ENCODE data around the gene GEMIN4.
A peak's percentile ranks its signal among the peaks of the same experiment; 100 is the strongest.

Gene GEMIN4

GRCh38 chr17:731644-732066 is 20.4 kb downstream of the GEMIN4 start:
- Histone ChIP-seq H3K9ac (ENCODE audit: low read depth in 1 of 2, low read length in 2 of 2) (peak overlapping the region; percentile 56 to 86), H3K36me3 (ENCODE audit: control insufficient read depth in 2 of 2, insufficient read depth in 2 of 2, low read length in 2 of 2) (no peaks in the 10 kb centered on the region)

GRCh38 chr17:728911-729310 is 23.2 kb downstream of the GEMIN4 start:
- Histone ChIP-seq H3K27ac (ENCODE audit: low read depth in 2 of 2, low read length in 2 of 2) (no peak overlapping the region), H3K9me3 (ENCODE audit: control insufficient read depth in 2 of 2, low read length in 2 of 2) (no peaks in the 10 kb centered on the region), H3K27me3 (ENCODE audit: control insufficient read depth in 2 of 2, insufficient read depth in 2 of 2, low read length in 2 of 2) (no peaks in the 10 kb centered on the region), H3K4me1 (ENCODE audit: control insufficient read depth in 2 of 2, insufficient read depth in 2 of 2, low read length in 2 of 2) (peaks cover 9 to 24% of the 10 kb centered on the region in 2 donors), H3K36me3 (ENCODE audit: control insufficient read depth in 2 of 2, insufficient read depth in 2 of 2, low read length in 2 of 2) (no peaks in the 10 kb centered on the region), H3K9ac (ENCODE audit: low read depth in 1 of 2, low read length in 2 of 2) (no peak overlapping the region), H3K4me3 (ENCODE audit: low read length in 2 of 2) (no peak overlapping the region)

More at GRCh38 chr17:731644-732066, 20.4 kb downstream of the GEMIN4 start:
- peaks cover 8 to 17% of the 10 kb centered on the region in 2 donors for H3K4me1 ChIP-seq (ENCODE audit: control insufficient read depth in 2 of 2, insufficient read depth in 2 of 2, low read length in 2 of 2)
- H3K27ac ChIP-seq (ENCODE audit: low read depth in 2 of 2, low read length in 2 of 2), result peak overlapping the region; percentile 75 to 78
- peak overlapping the region; percentile 66 to 73 for H3K4me3 ChIP-seq (ENCODE audit: low read length in 2 of 2)
- H3K27me3 ChIP-seq (ENCODE audit: control insufficient read depth in 2 of 2, insufficient read depth in 2 of 2, low read length in 2 of 2), result no peaks in the 10 kb centered on the region
- no peaks in the 10 kb centered on the region for H3K9me3 ChIP-seq (ENCODE audit: control insufficient read depth in 2 of 2, low read length in 2 of 2)

DNA sequence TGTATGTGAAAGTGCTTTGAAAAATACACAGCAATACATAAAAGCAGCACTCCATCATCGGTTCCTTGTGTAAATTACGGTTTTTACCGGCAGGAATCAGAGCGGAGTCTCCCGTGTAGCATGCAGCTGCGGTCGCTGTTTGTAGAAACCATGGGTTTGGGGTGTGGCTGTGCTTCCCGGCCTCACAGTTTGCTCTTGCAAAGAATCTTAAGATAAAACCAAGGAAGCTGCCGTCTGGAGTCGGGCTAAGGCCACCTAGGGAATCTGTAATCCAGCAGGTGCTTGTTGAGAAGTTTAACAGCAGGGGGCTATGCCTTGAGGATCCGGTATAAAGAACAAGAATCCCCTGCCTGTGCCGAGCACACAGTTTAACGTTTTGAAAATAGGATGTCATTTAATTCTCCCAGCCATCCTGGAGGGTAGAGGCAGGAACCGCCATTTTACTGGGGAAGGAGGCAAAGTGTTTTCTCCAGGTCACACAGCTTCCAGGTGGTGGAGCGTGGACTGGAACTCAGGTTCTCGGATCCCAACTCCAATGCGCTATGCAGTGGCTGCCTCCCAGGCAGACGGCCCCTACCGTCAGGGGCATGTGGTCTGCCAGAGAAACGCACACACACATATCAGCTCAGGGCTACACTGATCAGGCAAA is 25.7 kb downstream of the GEMIN4 start:
- peak overlapping the region; percentile 11 to 18 for H3K27ac ChIP-seq (ENCODE audit: low read depth in 2 of 2, low read length in 2 of 2)

DNA sequence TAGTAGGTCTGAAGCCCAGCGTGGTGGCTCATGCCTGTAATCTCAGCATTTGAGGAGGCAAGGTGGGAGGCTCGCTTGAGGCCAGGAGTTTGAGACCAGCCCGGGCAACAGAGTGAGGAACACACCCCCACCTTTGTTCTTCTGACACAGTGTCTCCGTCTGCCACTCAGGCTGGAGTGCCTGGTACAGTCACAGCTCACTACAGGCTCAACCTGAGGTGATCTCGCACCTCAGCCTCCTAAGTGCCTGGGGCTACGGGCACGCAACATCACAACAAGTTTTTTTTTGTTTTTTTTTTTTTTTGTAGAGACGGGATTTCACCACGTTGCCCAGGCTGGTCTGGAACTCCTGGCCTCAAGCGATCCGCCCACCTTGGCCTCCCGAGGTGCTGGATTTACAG is 26.3 kb downstream of the GEMIN4 start:
- peaks cover 4 to 9% of the 10 kb centered on the region in 2 donors for H3K4me1 ChIP-seq (ENCODE audit: control insufficient read depth in 2 of 2, insufficient read depth in 2 of 2, low read length in 2 of 2)
- peak overlapping the region in 1 of 2 donors; percentile 61 for H3K9ac ChIP-seq (ENCODE audit: low read depth in 1 of 2, low read length in 2 of 2)
- no peaks in the 10 kb centered on the region for H3K9me3 ChIP-seq (ENCODE audit: control insufficient read depth in 2 of 2, low read length in 2 of 2)
- H3K27ac ChIP-seq (ENCODE audit: low read depth in 2 of 2, low read length in 2 of 2), result peak overlapping the region in 1 of 2 donors; percentile 18
- H3K27me3 ChIP-seq (ENCODE audit: control insufficient read depth in 2 of 2, insufficient read depth in 2 of 2, low read length in 2 of 2), result no peaks in the 10 kb centered on the region
- H3K36me3 ChIP-seq (ENCODE audit: control insufficient read depth in 2 of 2, insufficient read depth in 2 of 2, low read length in 2 of 2), result no peaks in the 10 kb centered on the region
- no peak overlapping the region for H3K4me3 ChIP-seq (ENCODE audit: low read length in 2 of 2)

More for the DNA sequence above, 25.7 kb downstream of the GEMIN4 start:
- Histone ChIP-seq H3K36me3 (ENCODE audit: control insufficient read depth in 2 of 2, insufficient read depth in 2 of 2, low read length in 2 of 2) (no peaks in the 10 kb centered on the region), H3K9me3 (ENCODE audit: control insufficient read depth in 2 of 2, low read length in 2 of 2) (no peaks in the 10 kb centered on the region), H3K4me1 (ENCODE audit: control insufficient read depth in 2 of 2, insufficient read depth in 2 of 2, low read length in 2 of 2) (peaks cover 4 to 14% of the 10 kb centered on the region in 2 donors), H3K27me3 (ENCODE audit: control insufficient read depth in 2 of 2, insufficient read depth in 2 of 2, low read length in 2 of 2) (no peaks in the 10 kb centered on the region), H3K9ac (ENCODE audit: low read depth in 1 of 2, low read length in 2 of 2) (peak overlapping the region in 1 of 2 donors; percentile 61), H3K4me3 (ENCODE audit: low read length in 2 of 2) (no peak overlapping the region)

GRCh38 chr17:725084-725483 is 27.0 kb downstream of the GEMIN4 start:
- H3K27ac ChIP-seq (ENCODE audit: low read depth in 2 of 2, low read length in 2 of 2), result no peak overlapping the region
- H3K9ac ChIP-seq (ENCODE audit: low read depth in 1 of 2, low read length in 2 of 2), result no peak overlapping the region
- H3K27me3 ChIP-seq (ENCODE audit: control insufficient read depth in 2 of 2, insufficient read depth in 2 of 2, low read length in 2 of 2), result no peaks in the 10 kb centered on the region
- no peak overlapping the region for H3K4me3 ChIP-seq (ENCODE audit: low read length in 2 of 2)
- peaks cover 4 to 9% of the 10 kb centered on the region in 2 donors for H3K4me1 ChIP-seq (ENCODE audit: control insufficient read depth in 2 of 2, insufficient read depth in 2 of 2, low read length in 2 of 2)
- H3K36me3 ChIP-seq (ENCODE audit: control insufficient read depth in 2 of 2, insufficient read depth in 2 of 2, low read length in 2 of 2), result no peaks in the 10 kb centered on the region
- H3K9me3 ChIP-seq (ENCODE audit: control insufficient read depth in 2 of 2, low read length in 2 of 2), result no peaks in the 10 kb centered on the region

- H3K4me3 ChIP-seq (ENCODE audit: low read length in 2 of 2), result no peak overlapping the region
- H3K27ac ChIP-seq (ENCODE audit: low read depth in 2 of 2, low read length in 2 of 2), result no peak overlapping the region
- H3K36me3 ChIP-seq (ENCODE audit: control insufficient read depth in 2 of 2, insufficient read depth in 2 of 2, low read length in 2 of 2), result no peaks in the 10 kb centered on the region
- no peaks in the 10 kb centered on the region for H3K9me3 ChIP-seq (ENCODE audit: control insufficient read depth in 2 of 2, low read length in 2 of 2)
- H3K4me1 ChIP-seq (ENCODE audit: control insufficient read depth in 2 of 2, insufficient read depth in 2 of 2, low read length in 2 of 2), result peaks cover under 1 to 8% of the 10 kb centered on the region in 2 donors
- H3K27me3 ChIP-seq (ENCODE audit: control insufficient read depth in 2 of 2, insufficient read depth in 2 of 2, low read length in 2 of 2), result no peaks in the 10 kb centered on the region
- no peak overlapping the region for H3K9ac ChIP-seq (ENCODE audit: low read depth in 1 of 2, low read length in 2 of 2)
These were observed 30.5 kb downstream of the GEMIN4 start for GRCh38 chr17:721540-721937.

DNA sequence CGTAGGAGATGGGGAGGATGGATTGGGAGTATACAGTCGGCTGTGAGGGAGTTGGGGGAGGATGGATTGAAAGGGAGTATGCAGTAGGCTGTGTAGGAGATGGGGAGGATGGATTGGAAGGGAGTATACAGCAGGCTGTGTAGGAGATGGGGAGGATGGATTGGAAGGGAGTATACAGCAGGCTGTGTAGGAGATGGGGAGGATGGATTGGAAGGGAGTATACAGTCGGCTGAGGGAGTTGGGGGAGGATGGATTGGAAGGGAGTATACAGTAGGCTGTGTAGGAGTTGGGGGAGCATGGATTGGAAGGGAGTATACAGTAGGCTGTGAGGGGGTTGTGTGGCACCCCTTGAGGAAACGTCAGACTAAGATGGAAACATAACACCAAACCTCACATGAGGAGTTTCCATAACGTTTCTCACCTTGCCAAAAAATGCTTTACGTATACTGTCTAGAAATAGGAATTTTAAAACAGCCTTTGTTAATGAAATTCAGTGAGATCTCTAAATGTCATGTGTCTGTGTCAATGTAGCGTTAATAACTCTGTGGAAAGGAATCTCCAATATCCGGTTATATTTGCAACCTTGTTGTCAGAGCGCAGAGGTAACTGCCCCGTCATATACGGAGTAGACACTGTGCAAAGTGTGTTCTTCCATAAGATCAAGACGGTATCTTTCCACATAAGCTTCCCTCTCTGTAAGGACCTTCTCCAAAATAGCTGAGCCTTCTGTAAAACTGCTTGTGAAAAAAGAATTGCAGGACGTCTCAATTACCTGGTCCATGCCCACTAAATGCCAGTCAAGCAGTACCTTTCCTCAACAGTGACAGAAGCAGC is 31.1 kb downstream of the GEMIN4 start:
- H3K9ac ChIP-seq (ENCODE audit: low read depth in 1 of 2, low read length in 2 of 2), result no peak overlapping the region
- H3K4me1 ChIP-seq (ENCODE audit: control insufficient read depth in 2 of 2, insufficient read depth in 2 of 2, low read length in 2 of 2), result peaks cover 0 to 5% of the 10 kb centered on the region in 2 donors
- H3K27me3 ChIP-seq (ENCODE audit: control insufficient read depth in 2 of 2, insufficient read depth in 2 of 2, low read length in 2 of 2), result no peaks in the 10 kb centered on the region
- no peak overlapping the region for H3K27ac ChIP-seq (ENCODE audit: low read depth in 2 of 2, low read length in 2 of 2)
- H3K9me3 ChIP-seq (ENCODE audit: control insufficient read depth in 2 of 2, low read length in 2 of 2), result no peaks in the 10 kb centered on the region
- H3K4me3 ChIP-seq (ENCODE audit: low read length in 2 of 2), result no peak overlapping the region
- H3K36me3 ChIP-seq (ENCODE audit: control insufficient read depth in 2 of 2, insufficient read depth in 2 of 2, low read length in 2 of 2), result no peaks in the 10 kb centered on the region

DNA sequence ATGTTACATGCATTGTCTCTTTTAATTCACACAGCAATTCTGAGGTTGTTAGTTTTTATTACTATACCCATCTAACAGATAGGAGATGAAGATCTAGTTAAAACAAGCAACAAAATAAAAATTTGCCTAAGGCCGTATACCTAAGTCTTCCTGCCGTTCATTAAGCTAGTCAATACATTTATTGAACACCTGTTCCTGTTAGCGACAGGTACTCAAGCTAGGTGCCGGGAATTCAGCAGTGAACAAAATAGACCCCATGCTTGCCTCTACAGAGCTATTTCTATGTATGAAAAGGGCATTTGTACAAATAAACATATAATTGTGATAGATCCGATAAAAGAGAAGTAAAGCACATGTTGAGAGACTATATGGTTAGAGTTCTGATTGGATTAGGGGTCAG is 34.0 kb downstream of the GEMIN4 start:
- no peaks in the 10 kb centered on the region for H3K9me3 ChIP-seq (ENCODE audit: control insufficient read depth in 2 of 2, low read length in 2 of 2)
- H3K36me3 ChIP-seq (ENCODE audit: control insufficient read depth in 2 of 2, insufficient read depth in 2 of 2, low read length in 2 of 2), result no peaks in the 10 kb centered on the region
- no peaks in the 10 kb centered on the region for H3K27me3 ChIP-seq (ENCODE audit: control insufficient read depth in 2 of 2, insufficient read depth in 2 of 2, low read length in 2 of 2)
- no peak overlapping the region for H3K9ac ChIP-seq (ENCODE audit: low read depth in 1 of 2, low read length in 2 of 2)
- peaks cover 7 to 12% of the 10 kb centered on the region in 2 donors for H3K4me1 ChIP-seq (ENCODE audit: control insufficient read depth in 2 of 2, insufficient read depth in 2 of 2, low read length in 2 of 2)
- H3K27ac ChIP-seq (ENCODE audit: low read depth in 2 of 2, low read length in 2 of 2), result no peak overlapping the region
- no peak overlapping the region for H3K4me3 ChIP-seq (ENCODE audit: low read length in 2 of 2)

- H3K9ac ChIP-seq (ENCODE audit: low read depth in 1 of 2, low read length in 2 of 2), result no peak overlapping the region
- no peak overlapping the region for H3K4me3 ChIP-seq (ENCODE audit: low read length in 2 of 2)
- H3K36me3 ChIP-seq (ENCODE audit: control insufficient read depth in 2 of 2, insufficient read depth in 2 of 2, low read length in 2 of 2), result peaks cover 18 to 19% of the 10 kb centered on the region in 2 donors
- H3K27ac ChIP-seq (ENCODE audit: low read depth in 2 of 2, low read length in 2 of 2), result no peak overlapping the region
- H3K27me3 ChIP-seq (ENCODE audit: control insufficient read depth in 2 of 2, insufficient read depth in 2 of 2, low read length in 2 of 2), result no peaks in the 10 kb centered on the region
- no peaks in the 10 kb centered on the region for H3K9me3 ChIP-seq (ENCODE audit: control insufficient read depth in 2 of 2, low read length in 2 of 2)
- peaks cover 0 to 2% of the 10 kb centered on the region in 2 donors for H3K4me1 ChIP-seq (ENCODE audit: control insufficient read depth in 2 of 2, insufficient read depth in 2 of 2, low read length in 2 of 2)
These were observed 43.9 kb downstream of the GEMIN4 start for GRCh38 chr17:708132-708531.

- Histone ChIP-seq H3K4me1 (ENCODE audit: control insufficient read depth in 2 of 2, insufficient read depth in 2 of 2, low read length in 2 of 2) (no peaks in the 10 kb centered on the region), H3K9ac (ENCODE audit: low read depth in 1 of 2, low read length in 2 of 2) (no peak overlapping the region), H3K27me3 (ENCODE audit: control insufficient read depth in 2 of 2, insufficient read depth in 2 of 2, low read length in 2 of 2) (no peaks in the 10 kb centered on the region)
These were observed 46.2 kb downstream of the GEMIN4 start for GRCh38 chr17:705863-706262.

More at GRCh38 chr17:705863-706262, 46.2 kb downstream of the GEMIN4 start:
- no peak overlapping the region for H3K4me3 ChIP-seq (ENCODE audit: low read length in 2 of 2)
- H3K9me3 ChIP-seq (ENCODE audit: control insufficient read depth in 2 of 2, low read length in 2 of 2), result no peaks in the 10 kb centered on the region
- peaks cover 18 to 19% of the 10 kb centered on the region in 2 donors for H3K36me3 ChIP-seq (ENCODE audit: control insufficient read depth in 2 of 2, insufficient read depth in 2 of 2, low read length in 2 of 2)
- no peak overlapping the region for H3K27ac ChIP-seq (ENCODE audit: low read depth in 2 of 2, low read length in 2 of 2)
